Neural cell (in vitro differentiated cells): ENCODE results near the gene ADM. TPM values are rescaled to one million over a fixed set of nuclear protein-coding genes. Genes with fewer than 3 reads are reported as not detected.

ENCODE experiments used
- H2AFZ ChIP-seq: fragments of 200-600, 300-800 bp; sonication (generic), shearing (Covaris generic); 2 replicates; pipeline ENCODE4 v1.6.0; 2014; ENCODE audit warnings: low read depth, mild to moderate bottlenecking, antibody characterized with exemption, low read length, moderate library complexity
- H3F3A ChIP-seq: fragments of 200-600 bp; shearing (Covaris generic); 2 replicates; pipeline ENCODE4 v1.6.1; 2016; ENCODE audit warnings: mild to moderate bottlenecking, moderate library complexity, mixed read lengths, antibody characterized with exemption, low read length; ENCODE audit not compliant: insufficient read depth, poor library complexity, severe bottlenecking
- H3K27ac ChIP-seq: fragments of 200-600, 300-800 bp; sonication (generic), shearing (Covaris generic); 2 replicates; pipeline ENCODE4 v1.5.1; 2014; ENCODE audit warnings: mild to moderate bottlenecking, low read length, moderate library complexity
- H3K27me3 ChIP-seq: fragments of 300-800, 200-600 bp; sonication (generic), shearing (Covaris generic); 2 replicates; pipeline ENCODE4 v1.6.0; 2014; ENCODE audit warnings: mild to moderate bottlenecking, low read depth, low read length, moderate library complexity; ENCODE audit not compliant: insufficient read depth
- H3K36me3 ChIP-seq: fragments of 300-800, 200-600 bp; sonication (generic), shearing (Covaris generic); 2 replicates; pipeline ENCODE4 v1.5.1; 2014; ENCODE audit warnings: mild to moderate bottlenecking, antibody characterized with exemption, low read length, moderate library complexity; ENCODE audit not compliant: insufficient read depth
- H3K4me2 ChIP-seq: fragments of 300-800, 200-600 bp; sonication (generic), shearing (Covaris generic); 2 replicates; pipeline ENCODE4 v1.6.0; 2014; ENCODE audit warnings: mild to moderate bottlenecking, low read length
- H3K4me3 ChIP-seq: fragments of 300-800, 200-600 bp; sonication (generic), shearing (Covaris generic); 2 replicates; pipeline ENCODE4 v1.5.1; 2014; ENCODE audit warnings: mild to moderate bottlenecking, low read length, moderate library complexity
- H3K79me2 ChIP-seq: fragments of 200-600 bp; shearing (Covaris generic); replicated peaks from 2 replicates; pipeline ENCODE4 v1.6.0; 2014; ENCODE audit warnings: mild to moderate bottlenecking, low read length, moderate library complexity; ENCODE audit not compliant: insufficient read depth
- H3K9ac ChIP-seq: fragments of 300-800, 200-600 bp; sonication (generic), shearing (Covaris generic); 2 replicates; pipeline ENCODE4 v1.6.1; 2016; ENCODE audit warnings: mild to moderate bottlenecking, low read length, mixed read lengths
- H3K9me2 ChIP-seq: fragments of 200-600 bp; shearing (Covaris generic); 2 replicates; pipeline ENCODE4 v1.6.1; 2016; ENCODE audit warnings: mild to moderate bottlenecking, low read length, mixed read lengths; ENCODE audit not compliant: insufficient read depth
- H3K9me3 ChIP-seq: fragments of 200-600, 300-800 bp; sonication (generic), shearing (Covaris generic); 2 replicates; pipeline ENCODE4 v1.6.1; 2016; ENCODE audit warnings: mild to moderate bottlenecking, mixed run types, low read length, moderate library complexity, mixed read lengths
- H4K20me1 ChIP-seq: fragments of 200-600 bp; shearing (Covaris generic); 2 replicates; pipeline ENCODE4 v1.6.1; 2016; ENCODE audit warnings: mild to moderate bottlenecking, mixed run types; ENCODE audit not compliant: insufficient read depth
- CTCF ChIP-seq: fragments of 450-650 bp; IDR thresholded peaks from 2 replicates; pipeline ENCODE4 v1.5.1; 2014; ENCODE audit warnings: antibody characterized with exemption, mild to moderate bottlenecking, moderate library complexity; ENCODE audit not compliant: poor library complexity, severe bottlenecking
- EP300 ChIP-seq: fragments of 450-650 bp; conservative IDR thresholded peaks from 2 replicates; pipeline ENCODE4 v1.6.1; 2014; ENCODE audit warnings: antibody characterized with exemption, mild to moderate bottlenecking, moderate library complexity; ENCODE audit not compliant: poor library complexity, severe bottlenecking
- EZH2 ChIP-seq: fragments of 200-600, 300-800 bp; shearing (Covaris generic), sonication (generic); IDR thresholded peaks from 2 replicates; pipeline ENCODE4 v1.6.1; 2014; ENCODE audit warnings: antibody characterized with exemption, low read length, borderline replicate concordance, mild to moderate bottlenecking; ENCODE audit not compliant: insufficient read depth, poor library complexity, severe bottlenecking
- MXI1 ChIP-seq: fragments of 450-650 bp; conservative IDR thresholded peaks from 2 replicates; pipeline ENCODE4 v1.6.1; 2014; ENCODE audit warnings: antibody characterized with exemption, mild to moderate bottlenecking; ENCODE audit not compliant: poor library complexity, severe bottlenecking
- POLR2AphosphoS5 ChIP-seq: IDR thresholded peaks from 2 replicates; pipeline ENCODE4 v1.6.1; 2012
- RAD21 ChIP-seq: fragments of 450-650 bp; conservative IDR thresholded peaks from 2 replicates; pipeline ENCODE4 v1.6.1; 2014; ENCODE audit warnings: antibody characterized with exemption, mild to moderate bottlenecking, moderate library complexity
- REST ChIP-seq: IDR thresholded peaks from 2 replicates; pipeline ENCODE4 v1.6.1; 2012; ENCODE audit warnings: borderline replicate concordance
- SMC3 ChIP-seq: fragments of 450-650 bp; conservative IDR thresholded peaks from 2 replicates; pipeline ENCODE4 v1.6.1; 2014; ENCODE audit warnings: antibody characterized with exemption, mild to moderate bottlenecking, moderate library complexity; ENCODE audit not compliant: poor library complexity
- TAF1 ChIP-seq: IDR thresholded peaks from 2 replicates; pipeline ENCODE4 v1.6.1; 2012; ENCODE audit warnings: low read depth
- polyA plus RNA-seq: library from polyadenylated mRNA; depleted of rRNA; stranded (reverse); fragments of >200 nt; gene quantifications from 2 replicates; pipeline ENCODE4 v1.2.3, GENCODE V29; 2014

The ADM gene
- polyA plus RNA-seq, 1 donor from 2014 or later, result 1.6 TPM

GRCh38 chr11:10267821-10268220 lies 37.1 kb upstream of the ADM start:
- no peak overlapping the region for H3K27ac ChIP-seq
- no peaks in the 10 kb centered on the region for H3K79me2 ChIP-seq
- no peak overlapping the region for H3K4me2 ChIP-seq
- H3K36me3 ChIP-seq, result no peaks in the 10 kb centered on the region
- H2AFZ ChIP-seq, result no peak overlapping the region
- no peaks in the 10 kb centered on the region for H3F3A ChIP-seq
- H3K4me3 ChIP-seq, result no peak overlapping the region
- H3K9me2 ChIP-seq, result no peaks in the 10 kb centered on the region
- TF ChIP-seq EP300, result no peak
- no peak for TF ChIP-seq CTCF
- TF ChIP-seq POLR2AphosphoS5, result no peak
- TF ChIP-seq MXI1, result no peak
- no peak for TF ChIP-seq TAF1
- TF ChIP-seq SMC3, result no peak
- TF ChIP-seq REST, result no peak
- TF ChIP-seq RAD21, result no peak
- TF ChIP-seq EZH2, result no peak
- H3K9ac ChIP-seq, result no peak overlapping the region
- no peaks in the 10 kb centered on the region for H3K9me3 ChIP-seq
- H4K20me1 ChIP-seq, result no peaks in the 10 kb centered on the region
- no peaks in the 10 kb centered on the region for H3K27me3 ChIP-seq

GRCh38 chr11:10268746-10269488 lies 36.0 kb upstream of the ADM start:
- TF ChIP-seq POLR2AphosphoS5 (no peak), REST (no peak), TAF1 (no peak), EP300 (no peak), MXI1 (no peak), CTCF (no peak), RAD21 (no peak), SMC3 (no peak), EZH2 (no peak)
- H3K9me2 ChIP-seq, result no peaks in the 10 kb centered on the region
- no peaks in the 10 kb centered on the region for H3K9me3 ChIP-seq
- H3K4me2 ChIP-seq, result no peak overlapping the region
- H3K4me3 ChIP-seq, result no peak overlapping the region
- H3K27ac ChIP-seq, result no peak overlapping the region
- no peaks in the 10 kb centered on the region for H3F3A ChIP-seq
- no peaks in the 10 kb centered on the region for H4K20me1 ChIP-seq
- H3K9ac ChIP-seq, result no peak overlapping the region
- H3K27me3 ChIP-seq, result no peaks in the 10 kb centered on the region
- no peak overlapping the region for H2AFZ ChIP-seq
- H3K36me3 ChIP-seq, result no peaks in the 10 kb centered on the region
- H3K79me2 ChIP-seq, result no peaks in the 10 kb centered on the region
